ENCODE results near the gene MEX3A. TPM values are rescaled to one million over a fixed set of nuclear protein-coding genes. Genes with fewer than 3 reads are reported as not detected.

Gene MEX3A
- total and polyA plus RNA-seq, 10 of the 15 experiments (the other 5 are each of a cell fraction or from before 2014, with no cell fraction given), result 0.11 to 5.1 (median 1.7) TPM

DNA sequence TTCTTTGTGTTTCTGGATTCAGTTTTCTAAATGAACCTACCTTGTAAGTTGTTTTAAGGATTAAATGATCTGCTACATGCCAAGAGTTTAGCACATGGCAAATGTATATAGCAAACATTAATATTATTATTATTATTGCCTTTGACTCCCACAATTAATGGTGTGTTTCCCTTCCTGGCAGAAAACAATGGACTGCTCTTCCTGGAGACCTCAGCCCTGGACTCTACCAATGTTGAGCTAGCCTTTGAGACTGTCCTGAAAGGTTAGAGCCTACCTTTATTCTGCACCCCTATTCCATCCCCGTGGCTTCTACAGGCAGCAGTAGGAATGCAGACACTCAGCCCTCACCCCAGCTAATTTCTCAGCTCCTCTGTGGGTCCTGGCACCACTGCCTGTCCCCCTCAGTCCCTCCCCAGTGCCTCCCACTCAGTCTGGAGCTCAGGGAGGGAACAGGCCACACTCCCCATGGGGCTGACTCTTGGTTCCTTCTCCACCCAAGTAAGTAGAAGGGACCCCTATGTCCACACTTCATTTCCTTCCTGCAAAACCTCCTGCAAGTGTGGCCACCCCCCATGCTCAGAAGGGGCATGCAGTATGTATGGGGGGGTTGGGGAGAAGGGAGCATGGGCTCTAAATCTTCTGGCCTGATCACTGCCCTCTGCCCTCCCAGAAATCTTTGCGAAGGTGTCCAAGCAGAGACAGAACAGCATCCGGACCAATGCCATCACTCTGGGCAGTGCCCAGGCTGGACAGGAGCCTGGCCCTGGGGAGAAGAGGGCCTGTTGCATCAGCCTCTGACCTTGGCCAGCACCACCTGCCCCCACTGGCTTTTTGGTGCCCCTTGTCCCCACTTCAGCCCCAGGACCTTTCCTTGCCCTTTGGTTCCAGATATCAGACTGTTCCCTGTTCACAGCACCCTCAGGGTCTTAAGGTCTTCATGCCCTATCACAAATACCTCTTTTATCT lies 12.5 kb downstream of the MEX3A start:
- CTCF ChIA-PET, result no interaction called here
- FAIRE-seq (no peak), ATAC-seq (no peak), DNase-seq (ENCODE audit: low read depth, low spot score) (no peak)
- Histone ChIP-seq H3K27ac (ENCODE audit: control insufficient read depth, insufficient read depth) (no peak overlapping the region), H3K4me2 (ENCODE audit: control insufficient read depth, insufficient read depth) (no peak overlapping the region), H3K9ac (ENCODE audit: control insufficient read depth, insufficient read depth, low read length) (no peak overlapping the region), H3K27me3 (replicated peaks in 1 of 2; ENCODE audit: control insufficient read depth in 2 of 2, insufficient read depth in 2 of 2, low read length in 1 of 2) (no peaks in the 10 kb centered on the region), H3K36me3 (ENCODE audit: control insufficient read depth in 2 of 2, insufficient read depth in 2 of 2, low read length in 1 of 2) (no peaks in the 10 kb centered on the region), H4K20me1 (ENCODE audit: control insufficient read depth, insufficient read depth) (no peaks in the 10 kb centered on the region), H3K4me3 (no peak overlapping the region), H3K9me3 (replicated peaks; ENCODE audit: control insufficient read depth, insufficient read depth, low read length) (no peaks in the 10 kb centered on the region), H3K4me1 (ENCODE audit: control insufficient read depth, insufficient read depth, low read length) (no peaks in the 10 kb centered on the region), H3K79me2 (ENCODE audit: control insufficient read depth, insufficient read depth, low read length) (no peaks in the 10 kb centered on the region), H2AFZ (ENCODE audit: control insufficient read depth, low read depth, low read length) (no peak overlapping the region)
- POLR2A ChIA-PET, result interaction anchor here (0.5 kb wide), 1 partner anchor 164 kb away, joined by 5 read pairs; no protein-coding TSS in a partner anchor
- no TSS peak for BruUV-seq (replicated peaks)
- SMC1A ChIA-PET (ENCODE audit: uncharacterized antibody, unreplicated experiment), result no interaction called here
- intact Hi-C loops (cut with micrococcal nuclease; ENCODE audit: unreplicated experiment) (no loop called here), in situ Hi-C loops (cut with MboI) (loop anchor here (5.0 kb wide), 1 partner anchor 137 kb away; the partner anchor contains the start of gene KHDC4)
- WGBS (ENCODE audit: insufficient coverage, insufficient replicate concordance, low lambda C conversion rate, missing lambda C conversion rate), result 87% methylated on average over 3 of the region's 3 CpGs
- RAD21 ChIA-PET (ENCODE audit: unreplicated experiment), result no interaction called here
- TF ChIP-seq MEF2B (IDR thresholded peaks at IDR 0.05; ENCODE audit: partially characterized antibody, poor library complexity, severe bottlenecking) (no peak), TCF7 (IDR thresholded peaks at IDR 0.05; ENCODE audit: borderline replicate concordance) (no peak), ZNF24 (IDR thresholded peaks at IDR 0.05) (no peak), ETV6 (conservative IDR thresholded peaks at IDR 0.05 in 1 of 2, IDR thresholded peaks at IDR 0.05 in 1 of 2; ENCODE audit: borderline replicate concordance in 1 of 2, low read depth in 1 of 2) (no peak), CEBPB (IDR thresholded peaks at IDR 0.05; ENCODE audit: borderline replicate concordance in 1 of 2, low read depth in 2 of 2, low read length in 2 of 2) (no peak), NFIC (IDR thresholded peaks at IDR 0.05; ENCODE audit: low read depth, low read length) (no peak), ZNF687 (IDR thresholded peaks at IDR 0.05) (no peak), ASH2L (IDR thresholded peaks at IDR 0.05; ENCODE audit: borderline replicate concordance, low read depth) (no peak), CHD4 (IDR thresholded peaks at IDR 0.05) (no peak), PBX3 (IDR thresholded peaks at IDR 0.05; ENCODE audit: insufficient replicate concordance, low read depth, low read length) (no peak), ZBTB11 (CRISPR knock-in tag; IDR thresholded peaks at IDR 0.05) (no peak), CREB1 (IDR thresholded peaks at IDR 0.05; ENCODE audit: low read depth) (no peak), BRCA1 (IDR thresholded peaks at IDR 0.05; ENCODE audit: low read depth, low read length) (no peak)

Measured in GM12878 (cell line).